Uterus (tissue), 4 donors: ENCODE data around the gene ATCAY. TPM values are rescaled to one million over a fixed set of nuclear protein-coding genes. Genes with fewer than 3 reads are reported as not detected.
"Not testable (repeated sequence)": the region's sequence is repeated elsewhere in the genome, so short reads cannot be mapped to it uniquely, and the experiment has no call there.

ENCODE experiments used
- DNase-seq, 2 donors: peaks; one replicate each; pipeline ENCODE4 v3.0.0-alpha.2; 2019 to 2020
- H3K27ac ChIP-seq, 2 donors: fragments of 200-600 bp; sonication (generic); 1 replicate in 1 of 2; 2 replicates in 1 of 2; pipeline ENCODE4 v1.5.1; 2016 to 2018
- H3K27me3 ChIP-seq, 2 donors: fragments of 200-600 bp; sonication (generic); one replicate each; pipeline ENCODE4 v1.5.1; 2018 to 2019; ENCODE audit warnings: control low read depth in 1 of 2
- H3K36me3 ChIP-seq, 2 donors: fragments of 200-600 bp; sonication (generic); one replicate each; pipeline ENCODE4 v1.5.1; 2019; ENCODE audit warnings: control low read depth in 1 of 2
- H3K4me1 ChIP-seq, 2 donors: fragments of 200-600 bp; sonication (generic); one replicate each; pipeline ENCODE4 v1.5.1; 2018 to 2019; ENCODE audit warnings: control low read depth in 1 of 2
- H3K4me3 ChIP-seq, 2 donors: fragments of 200-600 bp; sonication (generic); 1 replicate in 1 of 2; 2 replicates in 1 of 2; pipeline ENCODE4 v1.5.1; 2018 to 2019; ENCODE audit warnings: mild to moderate bottlenecking in 1 of 2
- H3K9me3 ChIP-seq, 2 donors: fragments of 200-600 bp; sonication (generic); one replicate each; pipeline ENCODE4 v1.5.1; 2019; ENCODE audit warnings: control low read depth in 1 of 2
- POLR2A ChIP-seq, 2 donors: fragments of 450-650 bp; IDR thresholded peaks; one replicate each; pipeline ENCODE4 v1.6.1; 2016; ENCODE audit warnings: antibody characterized with exemption in 2 of 2, mild to moderate bottlenecking in 1 of 2, moderate library complexity in 1 of 2
- intact Hi-C: fragments of 100-400 bp; cut with DNase I; formaldehyde crosslinking; loops from one replicate; pipeline ENCODE4 v1.15.1; 2023; ENCODE audit warnings: low total_unique reads
- total RNA-seq, 4 donors: library from RNA; depleted of rRNA in 3 of 4; stranded (reverse); fragments of >200 nt in 3 of 4; gene quantifications; one replicate each; pipeline versions ENCODE4 v1.1.0 to v1.2.4, GENCODE V29; 2014 to 2023
- TF ChIP-seq, protein P1 (sequence below), 4 experiments: fragments of 200-600 bp in 2 of 4; fragments of 450-650 bp in 2 of 4; sonication (generic) in 2 of 4; IDR thresholded peaks; one replicate each; pipeline ENCODE4 v1.5.1; 2016 to 2019; ENCODE audit warnings: antibody characterized with exemption in 4 of 4, mild to moderate bottlenecking in 2 of 4, moderate library complexity in 1 of 4
- donor health status: DM: yes; HTN: yes; CAD: no.

The ATCAY gene
- total RNA-seq, 4 donors from 2014 or later: 0.97 TPM; not detected in 3

DNA sequence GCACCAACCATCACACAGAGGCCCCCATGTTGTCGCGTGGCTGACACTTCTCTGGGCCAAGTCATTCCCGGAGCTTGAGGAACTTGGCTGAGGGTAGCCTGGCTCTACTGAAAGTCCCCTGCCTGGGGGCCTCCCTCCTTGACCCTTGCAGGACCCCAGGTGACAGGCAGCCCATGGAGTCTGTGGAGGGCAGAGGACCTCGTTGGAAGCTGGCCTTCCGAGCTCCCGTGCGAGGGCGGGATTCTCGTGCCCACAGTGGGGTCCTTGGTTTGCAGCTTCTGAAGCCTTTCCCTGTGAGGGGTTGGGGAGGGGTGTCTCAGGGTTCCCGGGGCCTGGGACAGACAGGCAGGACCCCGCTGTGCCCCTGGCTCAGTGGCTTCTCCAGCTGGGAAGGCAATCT is 68.8 kb downstream of the ATCAY start:
- intact Hi-C loops: no loop called here
- TF ChIP-seq POLR2A (IDR thresholded peaks at IDR 0.05): no peak
- TF ChIP-seq, protein P1, sequence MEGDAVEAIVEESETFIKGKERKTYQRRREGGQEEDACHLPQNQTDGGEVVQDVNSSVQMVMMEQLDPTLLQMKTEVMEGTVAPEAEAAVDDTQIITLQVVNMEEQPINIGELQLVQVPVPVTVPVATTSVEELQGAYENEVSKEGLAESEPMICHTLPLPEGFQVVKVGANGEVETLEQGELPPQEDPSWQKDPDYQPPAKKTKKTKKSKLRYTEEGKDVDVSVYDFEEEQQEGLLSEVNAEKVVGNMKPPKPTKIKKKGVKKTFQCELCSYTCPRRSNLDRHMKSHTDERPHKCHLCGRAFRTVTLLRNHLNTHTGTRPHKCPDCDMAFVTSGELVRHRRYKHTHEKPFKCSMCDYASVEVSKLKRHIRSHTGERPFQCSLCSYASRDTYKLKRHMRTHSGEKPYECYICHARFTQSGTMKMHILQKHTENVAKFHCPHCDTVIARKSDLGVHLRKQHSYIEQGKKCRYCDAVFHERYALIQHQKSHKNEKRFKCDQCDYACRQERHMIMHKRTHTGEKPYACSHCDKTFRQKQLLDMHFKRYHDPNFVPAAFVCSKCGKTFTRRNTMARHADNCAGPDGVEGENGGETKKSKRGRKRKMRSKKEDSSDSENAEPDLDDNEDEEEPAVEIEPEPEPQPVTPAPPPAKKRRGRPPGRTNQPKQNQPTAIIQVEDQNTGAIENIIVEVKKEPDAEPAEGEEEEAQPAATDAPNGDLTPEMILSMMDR (IDR thresholded peaks at IDR 0.05): no peak
- Histone ChIP-seq H3K36me3 (no peaks in the 10 kb centered on the region), H3K4me3 (no peak overlapping the region), H3K27ac (no peak overlapping the region), H3K9me3 (no peaks in the 10 kb centered on the region), H3K4me1 (no peaks in the 10 kb centered on the region), H3K27me3 (no peaks in the 10 kb centered on the region)
- no peak for DNase-seq

DNA sequence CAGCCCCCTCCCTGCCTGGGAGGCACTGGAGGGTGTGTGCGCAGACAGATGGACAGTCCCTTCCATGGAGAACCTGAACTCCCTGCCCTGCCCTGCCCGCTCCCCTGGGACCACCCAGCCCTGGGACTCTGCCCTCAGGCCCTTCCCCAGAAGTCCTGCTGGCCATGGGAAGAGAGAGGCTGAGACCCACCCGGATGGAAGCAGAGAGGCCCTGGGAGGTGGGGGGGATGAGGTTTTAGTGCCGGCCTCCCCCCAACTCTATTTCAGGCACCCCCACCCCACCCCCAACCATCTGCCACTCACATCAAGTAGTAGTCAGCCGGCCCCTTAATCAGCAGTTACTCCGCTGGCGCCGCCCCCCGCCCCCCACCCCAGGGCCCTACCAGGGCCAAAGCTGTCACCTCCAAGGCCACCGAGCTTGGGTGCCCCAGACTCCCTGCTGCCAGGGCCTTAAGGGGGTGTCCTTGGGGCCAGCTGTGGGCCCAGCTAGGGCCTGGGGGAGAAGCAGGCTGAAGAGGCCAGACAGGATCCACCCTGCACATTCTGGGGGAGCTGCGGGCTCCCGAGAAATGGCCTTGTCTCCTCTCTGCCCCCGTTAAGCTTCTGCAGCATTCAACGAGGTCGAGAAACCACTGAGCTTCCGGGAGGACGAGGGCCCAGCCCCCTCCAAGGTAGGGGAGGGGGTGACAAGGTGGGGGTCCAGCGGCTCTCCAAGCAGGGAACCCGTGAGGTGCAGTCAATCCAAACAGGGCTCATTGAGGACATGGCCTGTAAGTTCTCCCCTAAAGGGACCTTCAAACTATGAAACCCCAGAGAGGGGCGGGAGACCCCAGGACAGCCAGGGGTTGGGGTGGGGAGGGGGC is 69.7 kb downstream of the ATCAY start:
- Histone ChIP-seq H3K27ac (peak overlapping the region; percentile 50 to 59), H3K4me3 (no peak overlapping the region), H3K27me3 (no peaks in the 10 kb centered on the region), H3K36me3 (no peaks in the 10 kb centered on the region), H3K9me3 (no peaks in the 10 kb centered on the region), H3K4me1 (no peaks in the 10 kb centered on the region)
- intact Hi-C loops: no loop called here
- no peak for DNase-seq
- TF ChIP-seq, protein P1 (IDR thresholded peaks at IDR 0.05): no peak
- TF ChIP-seq POLR2A (IDR thresholded peaks at IDR 0.05): no peak

DNA sequence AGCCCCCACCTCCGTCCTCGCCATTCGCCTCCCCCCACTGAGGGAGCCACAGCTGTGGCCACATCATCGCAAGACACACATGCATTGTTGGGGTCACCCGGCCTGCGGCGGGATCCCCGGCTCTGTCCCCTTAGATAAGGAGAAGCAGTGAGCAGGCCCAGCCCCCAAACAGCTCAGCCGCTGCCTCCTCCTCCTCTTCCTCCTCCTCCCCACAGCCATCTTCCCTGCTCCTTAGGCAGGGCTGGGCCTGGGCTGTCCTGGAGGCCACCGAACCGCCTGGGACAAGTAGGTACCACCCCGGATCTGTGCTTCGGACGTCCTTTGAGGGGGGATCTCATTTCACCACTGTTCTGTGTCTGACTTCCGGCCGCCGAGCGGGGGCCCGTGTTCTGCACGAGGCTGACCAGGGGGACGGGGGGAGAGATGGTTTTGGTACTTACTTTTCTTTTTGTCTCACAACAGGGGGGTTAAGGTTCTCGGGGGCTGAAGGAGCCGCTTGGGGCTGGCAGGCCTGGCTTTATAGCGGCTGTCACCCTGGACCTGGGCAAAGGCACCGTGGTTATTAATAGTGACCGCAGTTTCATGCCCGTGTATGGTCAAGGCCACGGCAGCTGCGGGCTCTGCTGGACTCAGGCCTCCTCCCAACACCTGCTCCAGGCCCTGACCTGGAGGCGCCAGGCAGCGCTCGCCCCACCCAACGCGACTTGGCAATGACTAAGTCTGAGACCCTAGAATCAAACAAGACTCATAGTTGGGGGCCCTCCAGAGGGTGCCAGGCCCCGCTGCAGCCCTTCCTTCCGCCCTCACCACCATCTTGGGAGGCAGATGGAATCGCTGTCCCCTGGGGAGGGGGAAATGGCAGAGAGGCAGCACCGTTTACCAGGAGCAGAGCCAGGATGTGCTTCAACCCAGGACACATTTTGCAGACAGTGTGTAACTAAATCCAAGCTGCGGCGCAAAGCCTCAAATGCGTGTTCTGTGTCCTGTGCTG is 70.7 kb downstream of the ATCAY start:
- no peak for TF ChIP-seq POLR2A (IDR thresholded peaks at IDR 0.05)
- TF ChIP-seq, protein P1 (IDR thresholded peaks at IDR 0.05): no peak
- Histone ChIP-seq H3K27me3 (no peaks in the 10 kb centered on the region), H3K27ac (peak overlapping the region; percentile 50 to 59), H3K4me3 (peak overlapping the region; percentile 1 to 4), H3K9me3 (no peaks in the 10 kb centered on the region), H3K36me3 (no peaks in the 10 kb centered on the region), H3K4me1 (no peaks in the 10 kb centered on the region)
- intact Hi-C loops: no loop called here
- no peak for DNase-seq

DNA sequence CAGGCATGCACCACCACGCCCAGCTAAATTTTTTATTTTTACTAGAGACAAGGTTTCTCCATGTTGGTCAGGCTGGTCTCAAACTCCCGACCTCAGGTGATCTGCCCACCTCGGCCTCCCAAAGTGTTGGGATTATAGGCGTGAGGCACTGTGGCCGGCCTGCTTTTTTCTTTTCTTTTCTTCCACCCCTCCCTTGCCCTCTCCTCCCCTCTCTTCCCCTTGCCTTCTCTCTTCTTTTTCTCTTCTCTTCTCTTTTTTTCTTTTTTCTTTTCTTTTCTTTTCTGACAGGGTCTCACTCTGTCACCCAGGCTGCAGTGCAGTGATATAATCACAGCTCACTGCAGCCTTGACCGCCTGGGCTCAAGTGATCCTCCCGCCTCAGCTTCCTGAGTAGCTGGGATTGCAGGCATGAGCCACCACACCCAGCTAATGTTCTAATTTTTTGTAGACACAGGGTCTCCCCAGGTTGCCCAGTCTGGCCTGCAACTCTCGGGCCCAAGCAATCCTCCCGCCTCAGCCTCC is 72.3 kb downstream of the ATCAY start:
- intact Hi-C loops, H3K36me3 ChIP-seq, H3K4me1 ChIP-seq, H3K9me3 ChIP-seq, H3K27ac ChIP-seq, DNase-seq, H3K27me3 ChIP-seq, H3K4me3 ChIP-seq: not testable (repeated sequence)

DNA sequence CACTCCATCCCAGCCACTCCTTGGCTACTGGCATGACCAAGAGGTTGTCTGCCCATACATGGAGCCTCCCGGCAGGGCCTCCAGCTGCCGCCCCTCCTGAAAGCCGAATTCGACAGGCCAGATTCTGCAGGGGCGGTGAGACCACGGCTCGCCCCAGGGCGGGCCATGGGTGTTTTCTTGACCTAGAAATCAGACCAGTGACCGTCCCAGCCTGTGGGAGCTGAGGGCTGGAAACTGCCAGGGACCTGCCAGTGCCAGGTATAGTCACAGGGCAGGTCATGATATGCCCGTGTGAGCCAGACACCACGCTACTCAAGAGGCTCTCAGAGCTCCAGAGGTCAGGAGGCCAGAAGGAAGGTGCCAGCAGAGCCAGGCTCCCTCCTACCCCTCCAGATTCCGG is 73.6 kb downstream of the ATCAY start:
- H3K4me1 ChIP-seq: no peaks in the 10 kb centered on the region
- no peak for TF ChIP-seq POLR2A (IDR thresholded peaks at IDR 0.05)
- TF ChIP-seq, protein P1 (IDR thresholded peaks at IDR 0.05): no peak
- no peaks in the 10 kb centered on the region for H3K27me3 ChIP-seq
- intact Hi-C loops: no loop called here
- H3K27ac ChIP-seq: no peak overlapping the region
- H3K36me3 ChIP-seq: no peaks in the 10 kb centered on the region
- no peaks in the 10 kb centered on the region for H3K9me3 ChIP-seq
- DNase-seq: no peak
- no peak overlapping the region for H3K4me3 ChIP-seq

DNA sequence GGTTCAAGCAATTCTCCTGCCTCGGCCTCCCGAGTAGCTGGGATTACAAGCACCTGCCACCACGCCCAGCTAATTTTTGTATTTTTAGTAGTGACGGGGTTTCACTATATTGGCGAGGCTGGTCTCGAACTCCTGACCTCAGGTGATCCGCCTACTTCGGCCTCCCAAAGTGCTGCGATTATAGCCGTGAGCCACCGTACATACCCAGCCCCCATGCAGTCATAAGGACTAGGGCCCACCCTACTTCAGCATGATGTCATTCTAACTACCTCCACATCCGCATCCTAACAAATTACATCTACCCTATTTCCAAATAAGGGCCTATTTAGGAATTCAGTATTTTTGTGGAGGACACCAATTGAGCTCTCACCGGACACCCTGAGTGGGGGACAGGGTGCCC is 74.8 kb downstream of the ATCAY start:
- DNase-seq, H3K4me1 ChIP-seq, intact Hi-C loops, H3K27me3 ChIP-seq, H3K27ac ChIP-seq, H3K36me3 ChIP-seq, H3K4me3 ChIP-seq, H3K9me3 ChIP-seq: not testable (repeated sequence)
